Liver (tissue), 3 donors: ENCODE results near the gene ITPKB.

Source experiments
- ATF3 ChIP-seq: IDR thresholded peaks from 2 replicates; pipeline ENCODE4 v1.6.1; 2016; ENCODE audit warnings: antibody characterized with exemption
- CTCF ChIP-seq: fragments of 150-350 bp; IDR thresholded peaks from 2 replicates; pipeline ENCODE4 v1.5.1; 2017; ENCODE audit warnings: improper control_type of control experiment, low read depth, low read length; ENCODE audit not compliant: missing input control
- EGR1 ChIP-seq, 2 donors: IDR thresholded peaks; 2 replicates each; pipeline ENCODE4 v1.6.1; 2016 to 2018; ENCODE audit warnings: antibody characterized with exemption in 2 of 2, low read depth in 2 of 2
- HNF4A ChIP-seq, 2 donors: conservative IDR thresholded peaks; 2 replicates each; pipeline ENCODE4 v1.6.1; 2016; ENCODE audit warnings: antibody characterized with exemption in 2 of 2, mild to moderate bottlenecking in 2 of 2
- RAD21 ChIP-seq, 2 donors: IDR thresholded peaks; 2 replicates each; pipeline ENCODE4 v1.6.1; 2016; ENCODE audit warnings: antibody characterized with exemption in 2 of 2, mild to moderate bottlenecking in 2 of 2
- REST ChIP-seq: IDR thresholded peaks from 2 replicates; pipeline ENCODE4 v1.6.1; 2016; ENCODE audit warnings: antibody characterized with exemption, mild to moderate bottlenecking
- SP1 ChIP-seq: IDR thresholded peaks from 2 replicates; pipeline ENCODE4 v1.6.1; 2018; ENCODE audit warnings: antibody characterized with exemption, mild to moderate bottlenecking
- TAF1 ChIP-seq: conservative IDR thresholded peaks from 2 replicates; pipeline ENCODE4 v1.6.1; 2016; ENCODE audit warnings: antibody characterized with exemption, mild to moderate bottlenecking
- YY1 ChIP-seq: IDR thresholded peaks from 2 replicates; pipeline ENCODE4 v1.6.1; 2016; ENCODE audit warnings: antibody characterized with exemption, mild to moderate bottlenecking
- donor health status: healthy.
- donor health status: healthy.

GRCh38 chr1:226629896-226630550, 109.1 kb downstream of the ITPKB start:
- no peak for TF ChIP-seq CTCF
- no peak for TF ChIP-seq HNF4A (conservative IDR thresholded peaks at IDR 0.05)
- no peak for TF ChIP-seq REST
- no peak for TF ChIP-seq RAD21 (IDR thresholded peaks at IDR 0.05)
- TF ChIP-seq EGR1 (IDR thresholded peaks at IDR 0.05; ENCODE audit: low read depth in 2 of 2), result no peak
- no peak for TF ChIP-seq YY1
- TF ChIP-seq TAF1, result no peak
- no peak for TF ChIP-seq ATF3
- TF ChIP-seq SP1, result no peak
